ENCODE data around the gene COQ3. TPM values are rescaled to one million over a fixed set of nuclear protein-coding genes. Genes with fewer than 3 reads are reported as not detected.
"Not testable (repeated sequence)": the region's sequence is repeated elsewhere in the genome, so short reads cannot be mapped to it uniquely, and the experiment has no call there.

The COQ3 gene
- total RNA-seq, 2 donors from 2014 or later, result 8.8 to 15.1 TPM

- Histone ChIP-seq H3K27ac (no peak overlapping the region), H3K4me3 (no peak overlapping the region), H3K4me1 (no peaks in the 10 kb centered on the region), H3K36me3 (no peaks in the 10 kb centered on the region), H3K27me3 (no peaks in the 10 kb centered on the region), H3K9me3 (no peaks in the 10 kb centered on the region)
- no peak for TF ChIP-seq CTCF (IDR thresholded peaks at IDR 0.05)
- DNase-seq (ENCODE audit: low spot score), result no peak
Measured at GRCh38 chr6:99341862-99342455, 52.0 kb downstream of the COQ3 start.

GRCh38 chr6:99338188-99338587 lies 55.8 kb downstream of the COQ3 start:
- no peaks in the 10 kb centered on the region for H3K36me3 ChIP-seq
- H3K4me3 ChIP-seq, result no peak overlapping the region
- no peaks in the 10 kb centered on the region for H3K27me3 ChIP-seq
- H3K9me3 ChIP-seq, result no peaks in the 10 kb centered on the region
- H3K27ac ChIP-seq, result no peak overlapping the region
- no peak for TF ChIP-seq CTCF (IDR thresholded peaks at IDR 0.05)
- DNase-seq (ENCODE audit: low spot score), result no peak
- H3K4me1 ChIP-seq, result no peaks in the 10 kb centered on the region

GRCh38 chr6:99335298-99335697 lies 58.7 kb downstream of the COQ3 start:
- not testable (repeated sequence) for H3K9me3 ChIP-seq; H3K27ac ChIP-seq; DNase-seq (ENCODE audit: low spot score); H3K4me3 ChIP-seq; H3K4me1 ChIP-seq; H3K27me3 ChIP-seq; H3K36me3 ChIP-seq

- Histone ChIP-seq H3K27ac (no peak overlapping the region), H3K4me3 (no peak overlapping the region), H3K9me3 (no peaks in the 10 kb centered on the region), H3K36me3 (no peaks in the 10 kb centered on the region), H3K27me3 (no peaks in the 10 kb centered on the region), H3K4me1 (no peaks in the 10 kb centered on the region)
- DNase-seq (ENCODE audit: low spot score), result no peak
- TF ChIP-seq CTCF (IDR thresholded peaks at IDR 0.05), result peak in 1 of 2 donors; percentile 55
Measured at GRCh38 chr6:99334526-99335127, 59.4 kb downstream of the COQ3 start.

GRCh38 chr6:99333068-99333467 lies 60.9 kb downstream of the COQ3 start:
- Histone ChIP-seq H3K4me3 (no peak overlapping the region), H3K36me3 (no peaks in the 10 kb centered on the region), H3K27ac (no peak overlapping the region), H3K27me3 (no peaks in the 10 kb centered on the region), H3K9me3 (no peaks in the 10 kb centered on the region), H3K4me1 (no peaks in the 10 kb centered on the region)
- no peak for DNase-seq (ENCODE audit: low spot score)
- TF ChIP-seq CTCF (IDR thresholded peaks at IDR 0.05), result no peak

GRCh38 chr6:99331531-99331930 lies 62.5 kb downstream of the COQ3 start:
- H3K9me3 ChIP-seq, result no peaks in the 10 kb centered on the region
- no peaks in the 10 kb centered on the region for H3K27me3 ChIP-seq
- TF ChIP-seq CTCF (IDR thresholded peaks at IDR 0.05), result no peak
- no peaks in the 10 kb centered on the region for H3K4me1 ChIP-seq
- no peak overlapping the region for H3K4me3 ChIP-seq
- H3K36me3 ChIP-seq, result no peaks in the 10 kb centered on the region
- no peak for DNase-seq (ENCODE audit: low spot score)
- no peak overlapping the region for H3K27ac ChIP-seq
